Psoas muscle (tissue), 8 donors: ENCODE measurements around the gene CLIC3. TPM values are rescaled to one million over a fixed set of nuclear protein-coding genes. Genes with fewer than 3 reads are reported as not detected.

Source experiments
- ATAC-seq, 4 donors: fragments of 200-7000 bp; cut with Tn5 transposase; one replicate each; pipeline ENCODE4 v1.9.1; 2020; ENCODE audit warnings: moderate library complexity in 3 of 4, mild to moderate bottlenecking in 2 of 4
- DNase-seq, 2 donors: peaks; one replicate each; pipeline ENCODE4 v3.0.0-alpha.2; 2020
- H3K27ac ChIP-seq: fragments of 200-600 bp; one replicate; pipeline ENCODE4 v1.8.0; 2022
- H3K27me3 ChIP-seq, 3 donors: fragments of 200-600 bp in 1 of 3; one replicate each; pipeline versions ENCODE4 v1.6.1 to v1.8.0; 2013 to 2022; ENCODE audit warnings: low read length in 2 of 3, mild to moderate bottlenecking in 2 of 3, moderate library complexity in 1 of 3; ENCODE audit not compliant: insufficient read depth in 3 of 3
- H3K36me3 ChIP-seq, 2 donors: fragments of 200-600 bp in 1 of 2; one replicate each; pipeline versions ENCODE4 v1.6.1 to v1.8.0; 2013 to 2022; ENCODE audit warnings: low read depth in 1 of 2, mild to moderate bottlenecking in 1 of 2, moderate library complexity in 1 of 2; ENCODE audit not compliant: insufficient read depth in 1 of 2
- H3K4me1 ChIP-seq: fragments of 200-600 bp; one replicate; pipeline ENCODE4 v1.8.0; 2022
- H3K4me3 ChIP-seq: fragments of 200-600 bp; one replicate; pipeline ENCODE4 v1.8.0; 2022; ENCODE audit warnings: mild to moderate bottlenecking
- H3K9me3 ChIP-seq: fragments of 200-600 bp; one replicate; pipeline ENCODE4 v1.8.0; 2022
- CTCF ChIP-seq: fragments of 200-600 bp; IDR thresholded peaks from one replicate; pipeline ENCODE4 v1.8.0; 2022; ENCODE audit warnings: antibody characterized with exemption
- WGBS, 3 donors: extraction: QIAGEN DNeasy Blood & Tissue Kit; methylation state at CpG; one replicate each; pipeline versions ENCODE4 v1.1.6 to v1.1.7; 2013; 5-methylcytosine and 5-hydroxymethylcytosine counted together
- intact Hi-C, 2 donors: fragments of 100-400 bp; cut with DNase I; formaldehyde crosslinking; loops; one replicate each; pipeline versions ENCODE4 v1.11.0 to v1.14.2; 2022
- polyA plus RNA-seq, 3 donors: library from polyadenylated mRNA; stranded (reverse); fragments of 200-250 nt; gene quantifications; one replicate each; pipeline ENCODE4 v1.2.3, GENCODE V29; 2013
- total RNA-seq, 4 donors: library from RNA; stranded (reverse); fragmentation: NEBNext Ultra II Directional in 2 of 4; extraction: Animal tissue kit (Norgen Biotek cat#: 25700) in 2 of 4; gene quantifications; one replicate each; pipeline versions ENCODE4 v1.2.1 to v1.2.4, GENCODE V29; 2021 to 2023
- donor health status: healthy with polysubstance abuse.
- donor health status: DM: no; HTN: no; CAD: no; lungs with moderate emphysema.
- donor health status: Bipolar disorder and iron deficiency.
- donor health status: healthy.
- donor health status: DM: yes; HTN: yes; CAD: no.
- donor health status: DM: no; HTN: no; CAD: no.
- donor health status: DM: no; HTN: no; CAD: no.
- donor health status: DM: yes; HTN: yes; CAD: no.

The CLIC3 gene
- total and polyA plus RNA-seq, 7 donors = 0.38 to 0.94 (median 0.67) TPM; not detected in 1

GRCh38 chr9:136963751-136964150, 32.6 kb downstream of the CLIC3 start:
- no peak for TF ChIP-seq CTCF
- Histone ChIP-seq H3K27me3 (peaks cover 0 to 5% (median 4%) of the 10 kb centered on the region in 3 donors), H3K4me1 (no peaks in the 10 kb centered on the region), H3K27ac (no peak overlapping the region), H3K36me3 (no peaks in the 10 kb centered on the region), H3K4me3 (no peak overlapping the region), H3K9me3 (no peaks in the 10 kb centered on the region)
- WGBS, 3 donors = 75 to 83% (median 78%) methylated on average over 11 to 12 of the region's 12 CpGs
- intact Hi-C loops = no loop called here
- ATAC-seq (no peak), DNase-seq (no peak)

- Histone ChIP-seq H3K27ac (no peak overlapping the region), H3K36me3 (no peaks in the 10 kb centered on the region), H3K27me3 (peaks cover 0 to 5% (median 4%) of the 10 kb centered on the region in 3 donors), H3K9me3 (no peaks in the 10 kb centered on the region), H3K4me3 (no peak overlapping the region), H3K4me1 (no peaks in the 10 kb centered on the region)
- intact Hi-C loops = no loop called here
- WGBS, 3 donors = 58 to 78% (median 61%) methylated on average over 15 of the region's 15 CpGs
- DNase-seq (no peak), ATAC-seq (no peak)
- no peak for TF ChIP-seq CTCF
These were observed 33.0 kb downstream of the CLIC3 start for GRCh38 chr9:136963341-136963740.

- no peak overlapping the region for H3K4me3 ChIP-seq
- ATAC-seq (no peak), DNase-seq (no peak)
- H3K9me3 ChIP-seq = no peaks in the 10 kb centered on the region
- no peaks in the 10 kb centered on the region for H3K4me1 ChIP-seq
- no peaks in the 10 kb centered on the region for H3K36me3 ChIP-seq
- intact Hi-C loops = no loop called here
- 76 to 85% (median 81%) methylated on average over 11 of the region's 11 CpGs for WGBS, 3 donors
- no peak for TF ChIP-seq CTCF
- H3K27ac ChIP-seq = no peak overlapping the region
- H3K27me3 ChIP-seq = peaks cover 0 to 5% (median 4%) of the 10 kb centered on the region in 3 donors
These were observed 33.6 kb downstream of the CLIC3 start for GRCh38 chr9:136962701-136963248.

GRCh38 chr9:136962163-136962562, 34.2 kb downstream of the CLIC3 start:
- 94 to 96% (median 95%) methylated on average over 9 of the region's 9 CpGs for WGBS, 3 donors
- no peak for TF ChIP-seq CTCF
- Histone ChIP-seq H3K4me3 (no peak overlapping the region), H3K4me1 (no peaks in the 10 kb centered on the region), H3K9me3 (no peaks in the 10 kb centered on the region), H3K27ac (no peak overlapping the region), H3K27me3 (peaks cover 0 to 5% (median 4%) of the 10 kb centered on the region in 3 donors), H3K36me3 (no peaks in the 10 kb centered on the region)
- no peak for ATAC-seq
- DNase-seq = no peak
- intact Hi-C loops = no loop called here
